PFSK-1 (cell line): Measurements from ENCODE around the gene ZNF92. TPM values are rescaled to one million over a fixed set of nuclear protein-coding genes. Genes with fewer than 3 reads are reported as not detected.

Experiments used
- FOXP2 ChIP-seq: optimal IDR thresholded peaks from 2 replicates; pipeline ENCODE3; 2011; ENCODE audit warnings: borderline replicate concordance, control low read depth, inconsistent platforms; ENCODE audit not compliant: insufficient read depth; ENCODE audit errors: extremely low read length, extremely low read depth
- POLR2AphosphoS5 ChIP-seq: IDR thresholded peaks from 2 replicates; pipeline ENCODE4 v1.6.1; 2012; ENCODE audit warnings: low read depth, mild to moderate bottlenecking, control low read depth, low read length, moderate library complexity
- REST ChIP-seq, 2 experiments: IDR thresholded peaks; 2 replicates each; pipeline versions ENCODE4 v1.6.1 to v1.8.0; 2011 to 2012; ENCODE audit warnings: low read depth in 2 of 2, low read length in 2 of 2, control low read depth in 1 of 2, inconsistent platforms in 1 of 2, mild to moderate bottlenecking in 1 of 2, moderate library complexity in 1 of 2; ENCODE audit not compliant: insufficient read depth in 1 of 2
- SIN3A ChIP-seq: IDR thresholded peaks from 2 replicates; pipeline ENCODE4 v1.6.1; 2012; ENCODE audit warnings: mild to moderate bottlenecking, low read length, moderate library complexity, borderline replicate concordance; ENCODE audit not compliant: insufficient read depth
- TAF1 ChIP-seq: IDR thresholded peaks from 2 replicates; pipeline ENCODE4 v1.6.1; 2012; ENCODE audit warnings: low read length, control low read depth, borderline replicate concordance; ENCODE audit not compliant: insufficient read depth
- polyA plus RNA-seq: library from polyadenylated mRNA; unstranded; fragments of >200 nt; gene quantifications from one replicate; pipeline ENCODE4 v1.2.1, GENCODE V29; 2012; ENCODE audit warnings: low read depth, missing spikeins; ENCODE audit not compliant: insufficient read length

Gene ZNF92
- 2.4 TPM for polyA plus RNA-seq

- TF ChIP-seq TAF1: peak; percentile 98
- TF ChIP-seq POLR2AphosphoS5: peak; percentile 99
- no peak for TF ChIP-seq FOXP2
- TF ChIP-seq REST (IDR thresholded peaks at IDR 0.05; ENCODE audit: insufficient read depth in 1 of 2, low read depth in 2 of 2, low read length in 2 of 2): peak in 1 of 2 experiments; percentile 73; a peak in 1 of 4 replicates
- peak; percentile 98; the same call in 1 of the 2 replicates for TF ChIP-seq SIN3A
Measured at GRCh38 chr7:65373608-65374351, at the start of gene ZNF92. ZNF92 (plus strand) TSS chr7:65373855; CDS start chr7:65373998, 143 bp downstream.

GRCh38 chr7:65325793-65326432, 47.7 kb upstream of the ZNF92 start:
- no peak for TF ChIP-seq FOXP2
- no peak for TF ChIP-seq REST (IDR thresholded peaks at IDR 0.05; ENCODE audit: insufficient read depth in 1 of 2, low read depth in 2 of 2, low read length in 2 of 2)

- TF ChIP-seq FOXP2 (no peak), POLR2AphosphoS5 (no peak), REST (IDR thresholded peaks at IDR 0.05; ENCODE audit: insufficient read depth in 1 of 2, low read depth in 2 of 2, low read length in 2 of 2) (no peak), SIN3A (no peak), TAF1 (no peak)
Measured at GRCh38 chr7:65338346-65338745, 35.3 kb upstream of the ZNF92 start.

- no peak for TF ChIP-seq FOXP2
- no peak for TF ChIP-seq SIN3A
- TF ChIP-seq TAF1: no peak
- no peak for TF ChIP-seq REST (IDR thresholded peaks at IDR 0.05; ENCODE audit: insufficient read depth in 1 of 2, low read depth in 2 of 2, low read length in 2 of 2)
- no peak for TF ChIP-seq POLR2AphosphoS5
Measured at GRCh38 chr7:65339257-65339656, 34.4 kb upstream of the ZNF92 start.
